ENCODE data around the gene OR4D11.
A peak's percentile ranks its signal among the peaks of the same experiment; 100 is the strongest.

The OR4D11 gene

DNA sequence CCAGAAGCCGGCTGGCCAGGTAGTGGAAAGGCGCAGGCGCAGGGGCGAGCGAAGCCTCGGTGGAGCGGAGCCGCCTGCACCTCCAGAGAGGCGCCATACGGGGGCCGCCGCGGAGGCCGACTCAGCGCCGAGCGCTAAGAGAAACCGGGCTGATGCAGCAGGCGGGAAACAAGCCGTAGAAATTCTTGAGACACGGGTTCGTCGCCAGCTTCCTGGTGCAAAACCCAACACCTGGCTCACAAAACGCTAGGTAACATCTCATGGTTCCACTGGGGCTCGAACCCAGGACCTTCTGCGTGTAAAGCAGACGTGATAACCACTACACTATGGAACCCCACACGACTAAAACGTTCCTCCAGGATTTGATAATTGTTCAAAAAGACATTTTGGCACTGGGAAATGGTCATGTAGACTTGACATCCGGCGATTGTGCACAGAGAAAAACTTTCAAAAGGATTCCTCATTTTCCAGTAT is 47.0 kb downstream of the OR4D11 start:
- peak; percentile 90 for DNase-seq

- DNase-seq, result peak; percentile 79
Measured at GRCh38 chr11:59550842-59551658, 47.7 kb downstream of the OR4D11 start.

- peak; percentile 17 for DNase-seq
Measured at GRCh38 chr11:59551659-59552521, 48.5 kb downstream of the OR4D11 start.

DNA sequence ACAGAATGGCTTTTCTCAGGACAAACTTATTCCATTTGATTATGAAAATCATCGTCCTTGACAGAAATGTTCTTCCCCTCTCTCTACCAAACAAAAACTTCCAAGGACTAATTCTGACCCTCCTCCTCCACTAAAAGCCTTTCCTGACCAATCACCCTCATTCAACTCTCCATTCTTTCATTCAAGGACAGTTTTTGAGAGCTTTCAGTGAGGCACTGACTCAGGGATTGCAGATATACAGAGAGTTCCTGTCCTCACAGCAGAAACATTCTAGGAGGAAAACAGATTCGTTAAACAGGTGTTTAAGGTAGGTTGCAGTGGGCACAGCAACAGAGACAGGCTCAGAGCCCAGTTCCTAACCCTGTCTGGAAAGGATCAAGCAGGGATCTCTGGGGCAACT is 49.5 kb downstream of the OR4D11 start:
- DNase-seq, result no peak

- no peak for DNase-seq
Measured at GRCh38 chr11:59553323-59553722, 49.9 kb downstream of the OR4D11 start.

Data from NCI-H2171 (cell line).